Neural progenitor cell (in vitro differentiated cells): ENCODE measurements around the gene PPIE.

ENCODE experiments used
- CTCF ChIP-seq: fragments of 200-600 bp; sonication (generic); IDR thresholded peaks from 2 replicates; pipeline ENCODE4 v1.5.1; 2017; ENCODE audit warnings: antibody characterized with exemption, mild to moderate bottlenecking
- EZH2 ChIP-seq: fragments of 200-600 bp; sonication (generic); IDR thresholded peaks from 2 replicates; pipeline ENCODE4 v1.6.1; 2017; ENCODE audit warnings: antibody characterized with exemption, mild to moderate bottlenecking, moderate library complexity
- EZH2phosphoT487 ChIP-seq: fragments of 200-600 bp; sonication (generic); IDR thresholded peaks from 2 replicates; pipeline ENCODE4 v1.6.1; 2017; ENCODE audit warnings: antibody characterized with exemption

- peak; percentile 91 for TF ChIP-seq CTCF
- no peak for TF ChIP-seq EZH2phosphoT487
- no peak for TF ChIP-seq EZH2
These were observed 18.3 kb upstream of the PPIE start for GRCh38 chr1:39720094-39720999.
